ENCODE results near the gene MGLL.

Gene MGLL

GRCh38 chr3:127751782-127752181 lies 70.5 kb downstream of the MGLL start:
- DNase-seq, result no peak

GRCh38 chr3:127751163-127751621 lies 71.1 kb downstream of the MGLL start:
- DNase-seq, result no peak

GRCh38 chr3:127750226-127751031 lies 71.9 kb downstream of the MGLL start:
- no peak for DNase-seq

GRCh38 chr3:127749787-127750225 lies 72.5 kb downstream of the MGLL start:
- DNase-seq, result no peak

GRCh38 chr3:127749361-127749760 lies 73.0 kb downstream of the MGLL start:
- no peak for DNase-seq

GRCh38 chr3:127748754-127749327 lies 73.5 kb downstream of the MGLL start:
- no peak for DNase-seq

GRCh38 chr3:127747751-127748521 lies 74.4 kb downstream of the MGLL start:
- no peak for DNase-seq

- no peak for DNase-seq
These were observed 75.2 kb downstream of the MGLL start for GRCh38 chr3:127747066-127747465.

GRCh38 chr3:127746400-127747057 lies 75.8 kb downstream of the MGLL start:
- no peak for DNase-seq

GRCh38 chr3:127745656-127746399 lies 76.5 kb downstream of the MGLL start:
- no peak for DNase-seq

GRCh38 chr3:127744875-127745274 lies 77.4 kb downstream of the MGLL start:
- DNase-seq, result no peak

GRCh38 chr3:127744253-127744815 lies 78.0 kb downstream of the MGLL start:
- no peak for DNase-seq

GRCh38 chr3:127743351-127744252 lies 78.7 kb downstream of the MGLL start:
- no peak for DNase-seq

- no peak for DNase-seq
These were observed 79.7 kb downstream of the MGLL start for GRCh38 chr3:127742580-127742979.

GRCh38 chr3:127741690-127742089 lies 80.6 kb downstream of the MGLL start:
- no peak for DNase-seq

- DNase-seq, result no peak
These were observed 81.1 kb downstream of the MGLL start for GRCh38 chr3:127741246-127741645.

GRCh38 chr3:127740136-127740915 lies 82.0 kb downstream of the MGLL start:
- DNase-seq, result no peak

GRCh38 chr3:127739347-127740135 lies 82.8 kb downstream of the MGLL start:
- DNase-seq, result no peak

- no peak for DNase-seq
These were observed 84.0 kb downstream of the MGLL start for GRCh38 chr3:127738192-127738840.

All from activated T-cell treated with anti-CD3 and anti-CD28 coated beads, Interleukin-2, amount 50 U/mL, for 1 hour (primary cell).